GM18907 (cell line): ENCODE measurements around the gene SELP.
"Not testable (repeated sequence)": the region's sequence is repeated elsewhere in the genome, so short reads cannot be mapped to it uniquely, and the experiment has no call there.

ENCODE experiments used
- ATAC-seq: cut with Tn5 transposase; IDR thresholded peaks from one replicate; pipeline ENCODE4 v1.9.1; 2021; ENCODE audit warnings: mild to moderate bottlenecking, moderate library complexity; ENCODE audit not compliant: unreplicated experiment

Gene SELP

GRCh38 chr1:169630006-169630405 lies at the start of gene SELP:
TSS of gene SELP (minus strand) at chr1:169630124. CDS start at chr1:169630074, 50 bp downstream.
- no peak for ATAC-seq

DNA sequence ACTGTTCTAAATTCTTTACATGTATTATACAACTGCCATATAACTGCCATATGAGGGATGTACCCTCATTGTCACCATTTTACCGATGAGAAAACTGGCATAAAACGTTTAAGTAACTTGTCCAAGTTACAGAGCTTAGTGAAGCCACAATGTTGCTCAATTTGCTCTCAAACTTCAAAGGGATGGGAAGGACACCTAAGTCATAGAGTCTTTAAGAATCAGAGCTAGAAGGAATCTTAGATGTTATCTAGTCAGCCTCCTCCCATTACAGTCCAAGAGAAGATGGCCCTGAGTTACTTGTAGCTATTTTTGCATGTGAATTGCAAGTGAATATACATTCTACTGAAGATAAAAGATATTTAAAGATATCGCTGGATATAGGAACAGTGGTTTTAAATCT lies 49.8 kb upstream of the SELP start:
- ATAC-seq = no peak

GRCh38 chr1:169676001-169676400 lies 46.1 kb upstream of the SELP start:
- no peak for ATAC-seq

DNA sequence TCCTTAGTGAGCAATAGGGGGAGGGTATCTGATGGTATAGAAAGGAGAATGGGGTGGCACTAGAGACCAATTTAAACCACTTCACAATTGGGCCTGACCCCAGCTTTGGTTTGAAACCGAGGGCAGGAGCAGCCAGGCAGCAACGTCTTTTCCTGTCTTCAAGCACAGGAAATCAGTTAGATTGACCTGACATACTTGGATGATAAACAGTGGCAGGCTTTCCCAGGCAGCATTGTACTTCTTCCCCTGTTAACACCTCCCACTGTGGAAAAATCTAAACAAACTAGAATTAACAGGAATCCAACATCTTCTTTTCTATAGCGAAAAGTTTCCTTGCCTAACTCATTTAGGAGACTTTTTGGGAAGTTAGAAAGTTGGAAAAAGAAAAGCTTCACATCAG lies 40.9 kb upstream of the SELP start:
- ATAC-seq = no peak

DNA sequence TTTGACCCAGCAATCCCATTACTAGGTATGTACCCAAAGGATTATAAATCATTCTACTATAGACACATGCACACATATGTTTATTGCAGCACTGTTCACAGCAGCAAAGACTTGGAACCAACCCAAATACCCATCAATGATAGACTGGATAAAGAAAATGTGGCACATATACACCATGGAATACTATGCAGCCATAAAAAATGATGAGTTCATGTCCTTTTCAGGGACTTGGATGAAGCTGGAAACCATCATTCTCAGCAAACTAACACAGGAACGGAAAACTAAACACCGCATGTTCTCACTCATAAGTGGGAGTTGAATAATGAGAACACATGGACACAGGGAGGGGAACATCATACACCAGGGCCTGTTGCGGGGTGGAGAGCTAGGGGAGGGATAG lies 40.3 kb upstream of the SELP start:
- ATAC-seq = not testable (repeated sequence)

DNA sequence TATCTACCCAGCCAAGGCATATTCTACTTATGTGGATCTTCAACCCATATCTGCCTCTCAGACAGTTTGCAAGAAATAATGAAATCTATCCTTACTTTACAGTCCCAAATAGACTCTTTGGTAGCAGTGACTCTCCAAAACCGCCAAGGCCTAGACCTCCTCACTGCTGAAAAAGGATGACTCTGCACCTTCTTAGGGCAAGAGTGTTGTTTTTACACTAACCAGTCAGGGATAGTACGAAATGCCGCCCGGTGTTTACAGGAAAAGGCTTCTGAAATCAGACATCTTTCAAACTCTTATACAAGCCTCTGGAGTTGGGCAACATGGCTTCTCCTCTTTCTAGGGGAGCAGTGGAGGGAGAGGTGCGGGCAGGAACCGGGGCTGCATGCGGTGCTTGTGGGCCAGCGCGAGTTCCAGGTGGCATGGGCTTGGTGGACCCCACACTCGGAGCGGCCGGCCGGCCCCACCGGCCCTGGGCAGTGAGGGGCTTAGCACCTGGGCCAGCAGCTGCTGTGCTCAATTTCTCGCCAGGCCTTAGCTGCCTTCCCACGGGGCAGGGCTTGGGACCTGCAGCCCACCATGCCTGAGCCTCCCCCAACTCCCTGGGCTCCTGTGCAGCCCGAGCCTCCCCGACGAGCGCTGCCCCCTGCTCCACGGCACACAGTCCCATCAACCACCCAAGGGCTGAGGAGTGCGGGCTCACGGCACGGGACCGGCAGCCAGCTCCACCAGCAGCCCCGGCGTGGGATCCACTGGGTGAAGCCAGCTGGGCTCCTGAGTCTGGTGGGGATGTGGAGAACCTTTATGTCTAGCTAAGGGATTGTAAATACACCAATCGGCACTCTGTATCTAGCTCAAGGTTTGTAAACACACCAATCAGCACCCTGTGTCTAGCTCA lies 38.0 kb upstream of the SELP start:
- ATAC-seq = not testable (repeated sequence)

- ATAC-seq = peak; percentile 63
These were observed 37.3 kb upstream of the SELP start for GRCh38 chr1:169667227-169667639.

- not testable (repeated sequence) for ATAC-seq
These were observed 32.8 kb upstream of the SELP start for GRCh38 chr1:169662680-169663079.

DNA sequence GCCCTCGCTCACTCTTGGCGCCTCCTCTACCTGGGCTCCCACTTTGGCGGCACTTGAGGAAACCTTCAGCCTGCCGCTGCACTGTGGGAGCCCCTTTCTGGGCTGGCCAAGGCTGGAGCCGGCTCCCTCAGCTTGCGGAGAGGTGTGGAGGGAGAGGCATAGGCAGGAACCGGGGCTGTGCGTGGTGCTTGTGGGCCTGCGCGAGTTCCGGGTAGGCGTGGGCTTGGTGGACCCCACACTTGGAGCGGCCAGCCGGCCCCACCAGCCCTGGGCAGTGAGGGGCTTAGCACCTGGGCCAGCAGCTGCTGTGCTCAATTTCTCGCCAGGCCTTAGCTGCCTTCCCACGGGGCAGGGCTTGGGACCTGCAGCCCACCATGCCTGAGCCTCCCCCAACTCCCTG lies 31.1 kb upstream of the SELP start:
- ATAC-seq = not testable (repeated sequence)

DNA sequence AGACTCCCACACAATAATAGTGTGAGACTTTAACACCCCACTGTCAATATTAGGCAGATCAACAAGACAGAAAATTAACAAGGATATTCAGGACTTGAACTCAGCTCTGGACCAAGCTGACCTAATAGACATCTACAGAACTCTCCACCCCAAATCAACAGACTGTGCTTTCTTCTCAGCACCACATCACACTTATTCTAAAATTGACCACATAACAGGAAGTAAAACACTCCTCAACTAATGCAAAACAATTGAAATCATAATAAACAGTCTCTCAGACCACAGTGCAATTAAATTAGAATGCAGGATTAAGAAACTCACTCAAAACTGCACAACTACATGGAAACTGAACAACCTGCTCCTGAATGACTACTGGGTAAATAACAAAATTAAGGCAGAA lies 28.9 kb upstream of the SELP start:
- ATAC-seq = not testable (repeated sequence)

DNA sequence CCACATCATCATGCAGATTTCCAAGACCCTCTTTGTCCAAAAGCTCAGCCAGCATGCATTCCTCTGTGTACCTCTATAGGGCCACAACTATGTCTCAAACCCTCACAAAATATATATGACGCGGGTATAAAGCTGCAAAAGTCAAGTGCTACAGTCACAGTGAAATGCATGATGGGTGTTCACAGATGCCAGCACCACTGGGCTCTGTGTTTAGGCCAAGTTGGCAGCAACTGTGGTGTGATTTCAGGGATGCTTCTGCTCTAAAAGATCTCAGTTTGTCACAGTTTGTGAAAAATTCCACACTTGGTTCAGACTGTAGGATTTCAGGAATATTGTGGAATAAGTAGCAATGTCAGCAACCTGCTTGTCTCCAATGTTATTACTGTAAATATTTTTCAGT lies 23.9 kb upstream of the SELP start:
- no peak for ATAC-seq

DNA sequence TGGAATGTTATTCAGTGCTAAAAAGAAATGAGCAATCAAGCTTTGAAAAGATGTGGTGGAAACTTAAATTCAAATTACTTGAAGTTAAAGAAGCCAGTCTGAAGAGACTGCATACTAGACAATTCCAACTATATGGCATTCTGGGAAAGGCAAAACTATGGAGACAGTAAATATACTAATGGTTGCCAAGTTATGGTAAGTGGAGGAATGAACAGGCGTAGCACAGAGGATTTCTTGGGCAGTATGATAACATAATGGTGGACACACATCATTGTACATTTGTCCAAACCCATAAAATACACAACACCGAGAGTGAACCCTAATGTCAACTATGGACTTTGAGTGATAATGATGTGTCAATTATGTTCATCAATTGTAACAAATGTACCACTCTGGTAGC lies 21.1 kb upstream of the SELP start:
- no peak for ATAC-seq

DNA sequence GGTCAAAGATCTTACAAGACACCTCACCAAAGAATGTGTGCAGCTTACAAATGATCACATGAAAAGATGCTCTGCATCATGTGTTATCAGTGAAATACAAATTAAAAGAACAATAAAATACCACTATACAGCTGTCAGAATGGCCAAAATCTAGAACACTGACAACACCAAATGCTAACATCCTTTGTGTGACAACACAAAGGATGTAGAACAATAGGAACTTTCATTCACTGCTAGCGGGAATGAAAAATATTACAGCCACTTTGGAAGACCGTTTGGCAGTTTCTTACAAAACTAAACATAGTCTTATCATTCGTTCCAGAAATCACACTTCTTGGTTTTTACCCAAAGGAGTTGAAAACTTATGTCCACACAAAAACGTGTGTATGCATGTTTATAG lies 20.6 kb upstream of the SELP start:
- ATAC-seq = no peak

GRCh38 chr1:169648709-169649108 lies 18.8 kb upstream of the SELP start:
- no peak for ATAC-seq

DNA sequence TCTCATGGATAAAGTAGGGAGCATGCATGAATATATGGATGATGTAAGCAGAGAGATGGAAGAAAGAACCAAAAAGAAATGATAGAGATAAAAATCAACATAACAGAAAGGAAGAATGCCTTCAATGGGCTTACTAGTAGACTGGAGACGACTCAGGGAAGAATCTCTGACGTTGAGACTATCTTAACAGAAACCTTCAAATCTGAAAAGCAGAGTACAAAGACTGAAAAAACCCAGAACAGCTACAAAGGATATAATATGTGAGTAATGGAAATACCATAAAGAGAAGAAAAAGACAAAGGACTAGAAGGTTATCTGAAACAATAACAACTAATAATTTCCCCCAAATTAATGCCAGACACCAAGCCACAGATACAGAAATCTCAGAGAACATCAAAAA lies 18.3 kb upstream of the SELP start:
- no peak for ATAC-seq

DNA sequence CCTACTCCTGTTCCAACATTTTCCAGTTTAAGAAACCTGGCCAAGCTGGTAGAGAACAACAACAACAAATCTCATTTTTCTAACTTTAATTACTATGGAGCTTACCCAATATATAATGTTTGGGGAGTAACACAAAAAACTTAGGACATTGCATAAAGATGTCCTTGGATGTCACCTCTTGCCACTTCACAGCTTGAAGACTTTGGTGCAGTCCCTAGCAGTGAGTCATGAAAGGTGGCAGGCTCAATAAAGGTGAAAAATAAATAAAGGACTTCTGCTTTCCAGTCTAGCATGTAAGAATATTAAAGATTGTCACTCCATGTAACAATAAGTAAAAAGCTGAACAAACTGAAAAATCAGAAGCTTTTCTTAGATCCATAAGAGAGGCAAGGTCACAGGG lies 17.6 kb upstream of the SELP start:
- no peak for ATAC-seq

GRCh38 chr1:169644297-169644696 lies 14.4 kb upstream of the SELP start:
- ATAC-seq = no peak

- no peak for ATAC-seq
These were observed 5.0 kb upstream of the SELP start for GRCh38 chr1:169634877-169635276.

GRCh38 chr1:169634145-169634544 lies 4.2 kb upstream of the SELP start:
- no peak for ATAC-seq

- no peak for ATAC-seq
These were observed 1.3 kb upstream of the SELP start for GRCh38 chr1:169631249-169631648.

DNA sequence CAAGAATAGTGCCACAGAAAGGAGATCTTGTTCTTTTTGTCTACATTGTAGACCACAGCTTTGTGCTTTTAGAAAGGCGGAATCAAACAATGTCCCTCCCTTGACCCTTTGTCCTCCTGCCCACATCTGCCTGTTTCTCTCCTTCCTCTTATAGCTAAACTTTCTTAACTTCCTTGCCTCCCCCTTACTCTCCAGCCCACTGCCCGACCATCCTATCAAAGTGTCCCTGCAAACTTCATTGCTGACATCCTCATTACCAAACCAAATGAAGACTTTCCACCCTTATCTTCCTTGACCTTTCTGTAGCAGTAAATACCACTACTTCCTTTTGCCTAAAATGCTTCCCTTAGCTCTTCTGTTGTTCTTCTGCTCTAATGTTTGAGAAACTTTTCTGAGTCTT lies 5.0 kb downstream of the SELP start:
- ATAC-seq = no peak

- ATAC-seq = no peak
These were observed 5.8 kb downstream of the SELP start for GRCh38 chr1:169624122-169624521.
